H1 (cell line): ENCODE measurements around the gene FMNL2. TPM values are rescaled to one million over a fixed set of nuclear protein-coding genes. Genes with fewer than 3 reads are reported as not detected.

ENCODE experiments used
- CHD7 ChIP-seq: fragments of 300-600 bp; sonication (generic); IDR thresholded peaks from 2 replicates; pipeline ENCODE4 v1.7.1; 2012; ENCODE audit warnings: low read length, moderate library complexity, mild to moderate bottlenecking, inconsistent platforms; ENCODE audit not compliant: insufficient replicate concordance
- KDM1A ChIP-seq: fragments of 200-600, 300-600 bp; sonication (generic); IDR thresholded peaks from 2 replicates; pipeline ENCODE4 v1.7.1; 2016; ENCODE audit warnings: mild to moderate bottlenecking, low read length, borderline replicate concordance
- SP1 ChIP-seq: IDR thresholded peaks from 2 replicates; pipeline ENCODE4 v1.6.1; 2011; ENCODE audit warnings: low read depth, low read length
- polyA plus RNA-seq, 7 experiments: library from polyadenylated mRNA; depleted of rRNA in 3 of 7; stranded (reverse) in 5 of 7; unstranded in 2 of 7; fragments of >200 nt in 5 of 7; fragments of 200-250 nt in 2 of 7; gene quantifications; 1 replicate in 5 of 7; 2 replicates in 1 of 7; 4 replicates in 1 of 7; pipeline versions ENCODE4 v1.2.1 to v1.2.3, GENCODE V29; 2011 to 2013; ENCODE audit warnings: missing spikeins in 2 of 7, mixed read lengths in 2 of 7
- total RNA-seq: library from RNA; stranded (reverse); fragmentation: NEBNext Ultra II Directional; extraction: Animal tissue kit (Norgen Biotek cat#: 25700); gene quantifications from 2 replicates; pipeline ENCODE4 v1.2.1, GENCODE V29; 2021

The FMNL2 gene
- total and polyA plus RNA-seq, 2 of the 8 experiments (the other 6 are each of a cell fraction or from before 2014, with no cell fraction given): 15.5 to 45.1 TPM

- TF ChIP-seq KDM1A (no peak), SP1 (no peak), CHD7 (no peak)
Measured at GRCh38 chr2:152603166-152603565, 268.2 kb downstream of the FMNL2 start (continued).
